Body of pancreas (tissue), 4 donors: ENCODE data around the gene DLGAP1.

Experiments
- POLR2A ChIP-seq, 3 donors: fragments of 450-650 bp; IDR thresholded peaks; one replicate each; pipeline ENCODE4 v1.6.1; 2016; ENCODE audit warnings: antibody characterized with exemption in 3 of 3, mild to moderate bottlenecking in 2 of 3
- TF ChIP-seq, protein P1 (sequence below), 7 experiments: fragments of 450-650 bp in 4 of 7; fragments of 200-600 bp in 3 of 7; sonication (generic) in 3 of 7; IDR thresholded peaks; one replicate each; pipeline ENCODE4 v1.5.1; 2016 to 2019; ENCODE audit warnings: antibody characterized with exemption in 7 of 7

DNA sequence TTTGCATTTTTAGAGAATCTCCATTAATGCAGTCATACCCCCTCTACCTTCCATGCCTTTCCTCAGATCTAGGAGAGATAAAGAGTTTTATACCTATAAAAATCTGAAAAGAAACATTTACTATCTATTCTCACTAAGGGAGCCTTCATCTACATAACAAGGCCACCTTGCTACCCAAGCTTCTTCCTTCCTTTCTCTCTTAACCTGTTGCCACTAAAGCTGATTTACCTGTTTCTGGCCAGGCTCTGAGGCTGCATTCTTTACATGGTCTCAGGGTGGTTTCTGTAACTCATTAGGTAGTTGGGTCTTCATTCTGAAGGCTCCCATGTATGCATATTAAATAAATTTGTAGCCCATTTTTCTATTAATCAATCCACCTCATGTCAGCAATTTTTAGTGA is 391.6 kb downstream of the DLGAP1 start:
- TF ChIP-seq, protein P1, sequence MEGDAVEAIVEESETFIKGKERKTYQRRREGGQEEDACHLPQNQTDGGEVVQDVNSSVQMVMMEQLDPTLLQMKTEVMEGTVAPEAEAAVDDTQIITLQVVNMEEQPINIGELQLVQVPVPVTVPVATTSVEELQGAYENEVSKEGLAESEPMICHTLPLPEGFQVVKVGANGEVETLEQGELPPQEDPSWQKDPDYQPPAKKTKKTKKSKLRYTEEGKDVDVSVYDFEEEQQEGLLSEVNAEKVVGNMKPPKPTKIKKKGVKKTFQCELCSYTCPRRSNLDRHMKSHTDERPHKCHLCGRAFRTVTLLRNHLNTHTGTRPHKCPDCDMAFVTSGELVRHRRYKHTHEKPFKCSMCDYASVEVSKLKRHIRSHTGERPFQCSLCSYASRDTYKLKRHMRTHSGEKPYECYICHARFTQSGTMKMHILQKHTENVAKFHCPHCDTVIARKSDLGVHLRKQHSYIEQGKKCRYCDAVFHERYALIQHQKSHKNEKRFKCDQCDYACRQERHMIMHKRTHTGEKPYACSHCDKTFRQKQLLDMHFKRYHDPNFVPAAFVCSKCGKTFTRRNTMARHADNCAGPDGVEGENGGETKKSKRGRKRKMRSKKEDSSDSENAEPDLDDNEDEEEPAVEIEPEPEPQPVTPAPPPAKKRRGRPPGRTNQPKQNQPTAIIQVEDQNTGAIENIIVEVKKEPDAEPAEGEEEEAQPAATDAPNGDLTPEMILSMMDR (IDR thresholded peaks at IDR 0.05), result no peak
- no peak for TF ChIP-seq POLR2A (IDR thresholded peaks at IDR 0.05)
